H54 (cell line): ENCODE results near the gene CCDC102A.

Source experiments
- DNase-seq: peaks from one replicate; pipeline ENCODE4 v3.0.0; 2011; ENCODE audit warnings: low spot score, mixed read lengths; ENCODE audit not compliant: insufficient read length
- FAIRE-seq: peaks from 3 replicates; lab custom pipeline; 2011; peaks lifted over from hg19 to GRCh38; lab: Jason Lieb, UNC
- POLR2A ChIP-seq: IDR thresholded peaks from 2 replicates; pipeline ENCODE4 v1.6.1; 2011; ENCODE audit warnings: low read depth, mild to moderate bottlenecking, low read length

Gene CCDC102A

DNA sequence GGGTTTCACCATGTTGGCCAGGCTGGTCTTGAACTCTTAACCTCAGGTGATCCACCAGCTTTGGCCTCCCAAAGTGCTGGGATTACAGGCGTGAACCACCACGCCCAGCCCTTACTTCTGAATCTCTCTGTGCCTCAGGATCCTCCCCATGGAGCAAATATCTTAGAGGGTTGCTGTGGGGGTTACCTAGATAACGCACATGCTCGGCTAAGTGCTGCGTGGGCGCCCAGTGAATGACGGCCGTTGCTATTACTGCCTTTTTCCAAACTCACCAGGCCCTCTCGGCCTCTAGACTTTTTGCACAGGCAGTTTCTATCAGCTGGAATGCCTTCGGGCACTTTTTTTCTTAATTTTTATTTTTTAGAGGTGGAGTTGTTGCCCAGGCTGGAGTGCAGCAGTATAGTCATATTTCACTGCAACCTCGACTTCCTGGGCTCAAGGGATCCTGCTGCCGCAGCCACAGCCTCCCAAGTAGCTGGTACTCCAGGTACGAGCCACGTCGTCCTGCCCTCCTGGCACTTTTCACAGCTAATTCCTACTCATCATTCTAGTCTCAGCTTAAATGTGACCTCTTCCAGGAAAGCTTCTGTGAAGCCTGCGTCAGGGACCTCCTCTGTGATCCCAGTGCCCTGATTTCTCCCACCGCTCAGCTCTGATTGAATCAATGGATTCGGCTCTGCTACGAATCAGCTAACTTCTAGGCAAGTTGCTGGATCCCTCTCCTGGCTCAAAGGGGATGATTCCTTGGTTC is 8.6 kb downstream of the CCDC102A start:
- no peak for TF ChIP-seq POLR2A
- no peak for FAIRE-seq
- DNase-seq = no peak

DNA sequence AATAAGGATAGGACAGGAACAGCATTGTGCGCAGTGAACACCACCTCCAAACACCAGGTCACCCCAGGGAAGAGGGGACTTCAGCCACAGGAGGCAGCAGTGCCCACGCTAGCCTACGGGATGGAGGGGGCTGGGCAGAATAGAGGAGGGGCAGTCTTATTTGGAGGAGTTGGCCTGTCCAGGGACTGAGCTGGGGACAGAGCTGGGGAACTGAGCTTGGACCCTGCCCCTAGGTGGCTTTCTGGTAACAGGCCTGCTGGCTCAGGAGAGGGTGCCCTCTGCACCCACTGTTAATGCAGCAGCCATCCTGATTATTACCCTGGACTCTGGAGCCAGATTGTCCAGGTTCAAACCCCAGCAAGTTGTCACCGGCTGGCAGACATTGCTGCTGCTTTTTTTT is 9.3 kb downstream of the CCDC102A start:
- FAIRE-seq (no peak), DNase-seq (no peak)
- no peak for TF ChIP-seq POLR2A

DNA sequence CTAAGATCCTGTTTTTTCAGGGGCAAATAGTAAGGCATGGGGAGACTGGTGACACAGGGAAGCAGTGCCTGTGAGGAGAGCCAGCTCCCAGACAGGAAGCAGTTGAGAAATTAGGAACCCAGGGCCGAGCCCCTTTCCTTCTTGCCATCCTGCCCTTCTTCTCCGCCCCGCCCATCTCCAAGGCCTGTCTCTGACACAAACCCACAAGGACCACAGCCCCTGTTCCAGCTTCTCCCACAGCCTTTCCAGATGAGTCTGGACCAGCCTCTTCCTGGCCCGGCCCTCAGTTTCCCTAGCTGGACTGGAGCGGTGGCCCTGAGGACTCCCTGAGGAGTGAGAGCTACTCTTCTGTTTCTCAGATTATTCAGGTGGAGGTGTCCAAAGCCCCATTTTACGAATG is 9.9 kb downstream of the CCDC102A start:
- no peak for DNase-seq
- no peak for TF ChIP-seq POLR2A
- no peak for FAIRE-seq

DNA sequence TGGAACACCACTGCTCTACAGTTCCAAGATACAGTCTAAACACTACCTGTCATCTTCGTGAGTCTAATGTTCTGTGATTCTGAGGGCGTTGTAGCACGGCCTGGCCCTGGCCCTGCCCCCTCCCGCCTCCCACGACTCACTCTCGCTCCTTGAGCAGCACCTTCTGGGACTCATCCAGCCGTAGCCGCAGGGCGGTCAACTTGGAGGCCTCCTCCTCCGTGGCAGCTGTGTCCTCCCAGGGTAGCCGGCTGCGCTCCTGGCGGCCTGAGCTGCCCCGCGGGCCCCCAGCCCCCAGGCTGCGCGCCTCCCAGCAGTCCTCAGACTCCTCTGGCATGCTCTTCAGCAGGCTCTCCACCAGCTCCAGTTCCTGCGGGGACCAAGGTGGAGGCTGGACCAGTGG is 10.6 kb downstream of the CCDC102A start:
- FAIRE-seq (no peak), DNase-seq (no peak)
- no peak for TF ChIP-seq POLR2A

DNA sequence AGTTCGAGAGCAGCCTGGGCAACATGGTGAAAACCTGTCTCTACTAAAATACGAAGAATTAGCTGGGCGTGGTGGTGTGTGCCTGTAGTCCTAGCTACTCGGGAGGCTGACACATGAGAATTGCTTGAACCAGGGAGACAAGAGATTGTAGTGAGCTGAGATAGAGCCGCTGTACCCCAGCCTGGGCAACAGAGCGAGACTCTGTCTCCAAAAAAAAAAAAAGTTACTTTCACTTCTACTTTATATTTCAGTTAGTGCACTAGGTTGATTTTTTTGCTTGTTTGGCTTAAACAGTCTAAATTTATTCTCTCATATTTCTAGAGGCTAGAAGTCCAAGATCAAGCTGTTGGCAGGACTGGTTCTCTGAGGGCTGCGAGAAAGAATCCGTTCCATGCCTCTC is 13.4 kb downstream of the CCDC102A start:
- TF ChIP-seq POLR2A = no peak
- FAIRE-seq = no peak
- no peak for DNase-seq

DNA sequence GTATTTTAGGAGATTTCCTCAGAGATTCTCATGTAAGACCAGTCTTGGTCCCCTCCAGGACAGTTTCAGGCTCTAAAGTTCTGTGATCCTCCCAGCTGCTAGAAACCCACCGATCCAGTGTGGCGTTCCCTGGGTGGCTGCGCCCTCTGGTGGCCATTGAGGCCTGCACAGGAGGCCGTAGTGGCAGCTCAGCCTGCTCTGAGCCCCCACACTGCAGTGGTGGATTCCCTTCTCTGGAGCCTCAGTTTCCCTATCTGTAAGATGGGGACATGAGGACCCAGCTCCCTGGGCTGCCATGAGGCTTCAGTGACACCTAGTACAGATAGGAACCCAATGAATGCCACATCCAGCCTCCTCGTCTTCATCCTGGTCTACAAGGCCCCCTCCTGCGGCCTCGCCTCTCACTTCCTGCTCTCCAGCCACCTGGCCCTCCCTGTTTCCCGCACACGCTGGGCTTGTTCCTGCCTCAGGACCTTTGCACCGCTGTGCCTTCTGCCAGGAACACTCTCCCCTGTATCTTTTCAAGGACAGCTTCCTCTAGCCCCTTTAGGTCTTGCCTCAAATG is 16.5 kb downstream of the CCDC102A start:
- TF ChIP-seq POLR2A = no peak
- FAIRE-seq = no peak
- peak; percentile 90 for DNase-seq

DNA sequence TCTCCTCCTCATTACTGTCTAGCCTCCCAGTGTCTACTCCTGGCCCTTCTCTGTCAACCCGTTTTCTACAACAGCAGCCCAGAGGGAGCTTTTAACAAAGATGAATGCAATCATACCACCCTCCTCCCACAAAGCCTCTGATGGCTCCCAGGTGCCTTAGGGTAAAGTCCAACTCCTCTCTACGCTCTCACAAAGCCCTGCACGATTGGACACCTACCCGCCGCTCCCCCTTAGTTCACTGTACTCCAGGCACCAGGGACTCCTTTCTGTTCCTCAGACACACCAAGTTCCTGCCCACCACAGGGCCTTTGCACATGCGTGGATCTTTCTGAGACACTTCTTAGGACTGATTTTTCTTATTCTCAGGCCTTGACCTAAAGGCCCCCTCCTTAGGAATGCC is 17.4 kb downstream of the CCDC102A start:
- DNase-seq (no peak), FAIRE-seq (no peak)
- no peak for TF ChIP-seq POLR2A

DNA sequence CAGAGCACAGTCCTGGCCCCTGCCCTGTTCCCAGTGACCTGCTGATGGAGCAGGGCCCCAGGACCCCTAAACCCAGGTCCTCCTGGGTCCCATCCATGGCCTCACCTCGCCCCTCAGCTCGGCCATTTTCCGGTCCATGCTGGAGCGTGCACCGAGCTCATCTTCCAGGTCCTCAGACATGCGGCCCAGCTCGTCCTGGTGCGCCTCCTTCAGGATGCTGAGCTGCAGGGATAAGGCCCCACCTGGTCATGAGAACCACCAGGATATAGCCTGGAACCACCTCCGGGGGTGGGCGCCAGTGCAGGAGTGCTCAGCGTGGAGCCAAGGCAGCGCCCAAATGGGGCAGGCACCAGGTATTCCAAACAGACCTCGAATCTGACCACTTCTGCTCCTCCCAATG is 17.9 kb downstream of the CCDC102A start:
- no peak for TF ChIP-seq POLR2A
- DNase-seq (no peak), FAIRE-seq (no peak)

DNA sequence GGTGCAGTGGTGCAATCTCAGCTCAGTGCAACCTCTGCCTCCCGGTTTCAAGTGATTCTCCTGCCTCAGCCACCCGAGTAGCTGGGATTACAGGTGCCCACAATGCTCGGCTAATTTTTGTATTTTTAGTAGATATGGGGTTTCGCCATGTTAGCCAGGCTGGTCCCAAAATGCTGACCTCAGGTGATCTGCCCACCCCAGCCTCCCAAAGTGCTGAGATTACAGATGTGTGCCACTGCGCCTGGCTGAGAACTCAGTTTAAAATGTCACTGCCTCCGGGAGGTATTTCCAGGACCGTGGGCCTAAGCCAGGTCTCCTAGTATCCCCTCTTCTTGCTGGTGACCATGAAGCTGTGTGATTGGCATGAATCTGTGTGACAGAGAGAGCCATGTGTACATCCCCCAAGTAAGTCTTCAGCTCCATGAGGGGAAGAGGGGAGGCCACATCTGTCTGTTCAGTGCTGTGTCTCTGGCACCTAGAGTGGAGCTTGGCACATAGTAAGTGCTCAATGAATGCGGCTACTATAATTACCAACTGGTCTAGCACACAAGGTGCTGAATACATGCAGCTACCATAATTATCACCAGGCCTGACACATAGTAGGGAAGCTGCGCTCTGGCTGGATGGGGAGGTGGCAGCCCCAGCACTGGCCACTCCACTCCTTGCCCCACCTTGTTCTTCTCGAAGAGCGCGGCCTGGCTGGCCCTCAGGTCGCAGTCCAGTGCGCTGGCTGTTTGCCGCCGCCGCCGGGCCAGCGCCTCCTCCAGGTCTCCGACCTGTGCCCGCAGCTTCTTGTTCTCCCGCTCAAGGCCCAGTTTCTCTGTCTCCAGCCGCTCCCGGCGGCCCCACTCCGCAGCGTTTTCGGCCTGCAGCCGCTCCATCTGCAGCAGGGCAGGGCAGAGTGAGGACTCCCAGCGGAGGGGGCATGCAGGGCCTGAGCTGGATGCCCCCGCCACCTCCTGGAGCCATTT is 18.7 kb downstream of the CCDC102A start:
- DNase-seq (no peak), FAIRE-seq (no peak)
- no peak for TF ChIP-seq POLR2A

DNA sequence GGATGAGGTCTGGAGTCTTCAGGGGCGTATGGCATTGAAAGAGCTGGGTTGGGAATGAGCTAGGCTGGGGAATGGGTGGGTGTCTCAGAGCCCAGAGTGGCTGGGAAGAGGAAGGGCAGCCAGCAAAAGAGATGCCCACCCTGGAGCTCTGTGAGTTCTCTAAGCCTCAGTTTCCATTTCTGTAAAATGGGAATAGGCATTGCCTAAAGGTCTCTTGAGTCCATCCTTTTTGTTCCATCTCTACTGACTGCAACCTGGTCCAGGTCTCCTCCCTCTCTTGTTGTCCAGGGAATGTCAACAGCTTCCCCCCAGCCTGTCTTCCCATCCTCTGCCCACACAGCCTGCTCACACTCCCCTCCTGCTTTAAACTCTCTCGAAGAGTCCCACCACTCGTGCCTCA is 19.6 kb downstream of the CCDC102A start:
- TF ChIP-seq POLR2A = no peak
- DNase-seq (no peak), FAIRE-seq (no peak)

DNA sequence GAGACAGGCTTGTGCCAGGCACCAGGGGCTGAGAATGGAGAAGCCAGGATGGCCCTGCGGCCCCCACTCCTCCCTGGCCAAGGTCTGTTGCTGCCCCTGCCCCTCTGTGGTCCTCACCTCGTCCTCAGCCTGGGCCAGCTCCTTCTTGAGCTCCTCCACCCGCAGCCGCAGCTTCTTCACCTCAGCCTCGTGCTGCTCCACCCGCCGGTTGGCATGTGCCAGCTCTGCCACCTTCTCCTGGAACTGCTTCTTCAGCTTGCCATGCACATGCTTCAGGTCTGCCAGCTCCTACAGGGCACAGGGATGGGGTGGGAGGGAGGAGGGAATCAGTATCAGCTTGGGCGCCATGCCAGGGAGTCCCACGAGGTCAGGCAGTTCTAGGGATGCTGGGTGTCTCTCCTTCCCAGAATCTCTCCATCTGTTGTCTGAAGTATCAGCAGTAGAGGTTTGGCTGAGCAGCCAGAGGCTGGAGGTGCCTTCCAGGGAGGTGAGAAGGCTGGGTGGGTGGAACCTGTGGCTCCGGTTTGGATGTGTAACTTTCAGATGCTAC is 20.1 kb downstream of the CCDC102A start:
- no peak for TF ChIP-seq POLR2A
- DNase-seq = no peak
- FAIRE-seq = no peak

DNA sequence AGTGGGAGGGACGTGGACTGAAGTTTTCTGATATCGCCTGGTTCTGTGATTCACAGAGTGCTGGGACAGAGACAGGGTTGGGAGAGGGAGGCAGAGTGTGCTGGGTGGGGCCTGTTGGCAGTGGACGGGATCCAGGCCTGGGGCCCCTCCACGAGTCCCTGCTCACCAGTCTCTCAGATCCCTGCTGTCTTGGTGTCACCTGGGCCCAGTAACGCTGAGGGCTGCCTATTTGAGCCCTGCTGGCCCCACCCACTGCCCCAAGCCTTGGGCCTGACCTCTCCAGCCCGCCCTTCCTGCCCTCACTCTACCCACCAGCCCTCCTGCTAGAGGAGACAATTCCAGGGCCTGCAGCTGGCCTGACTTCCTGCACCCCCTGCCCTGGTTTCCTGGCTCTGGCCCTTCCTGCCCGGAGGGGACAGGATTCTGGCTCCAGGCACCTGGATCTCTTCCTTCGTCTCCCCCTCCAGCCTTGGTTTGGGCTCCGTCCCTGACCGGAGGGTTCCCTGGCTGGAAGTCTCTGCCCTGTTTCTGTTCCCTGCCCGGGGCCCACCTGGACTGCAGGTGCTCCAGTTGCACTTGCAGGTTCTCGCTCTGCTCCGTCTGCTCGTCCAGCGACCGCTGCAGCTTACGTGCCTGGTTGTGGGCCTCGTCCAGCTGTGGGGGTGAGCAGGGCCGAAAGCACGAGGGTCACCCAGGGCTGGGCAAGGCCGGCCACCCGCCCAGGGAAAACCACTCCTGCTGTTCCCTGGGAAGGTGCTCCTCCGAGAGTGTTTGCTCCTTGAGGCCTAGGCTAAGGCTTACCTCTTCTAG is 21.4 kb downstream of the CCDC102A start:
- DNase-seq (no peak), FAIRE-seq (no peak)
- TF ChIP-seq POLR2A = no peak

DNA sequence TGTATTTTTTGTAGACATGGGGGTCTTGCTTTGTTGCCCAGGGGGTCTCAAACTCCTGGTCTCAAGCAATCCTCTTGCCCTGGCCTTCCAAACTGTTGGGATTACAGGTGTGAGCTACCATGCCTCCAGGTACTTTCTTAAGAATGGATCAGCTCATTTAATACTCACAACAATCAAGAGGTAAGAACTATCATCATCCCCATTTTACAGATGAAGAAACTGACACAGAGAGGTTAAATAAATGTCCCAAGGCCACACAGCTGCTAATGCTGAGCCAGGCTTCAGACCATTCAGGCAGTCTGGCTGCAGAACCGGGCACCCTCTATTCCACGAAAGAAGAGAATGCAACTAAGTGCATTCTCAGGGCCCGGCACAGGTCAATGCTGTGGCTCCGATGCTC is 22.0 kb downstream of the CCDC102A start:
- no peak for FAIRE-seq
- no peak for DNase-seq
- TF ChIP-seq POLR2A = no peak
